HepG2 (cell line): ENCODE measurements around the gene MTG1. TPM values are rescaled to one million over a fixed set of nuclear protein-coding genes. Genes with fewer than 3 reads are reported as not detected.

Experiments used
- ARID2 ChIP-seq: sonication (generic); formaldehyde crosslinking; IDR thresholded peaks from 2 replicates; pipeline ENCODE4 v1.8.1; 2022; ENCODE audit warnings: mild to moderate bottlenecking, missing genetic modification reagents, borderline replicate concordance
- HNF4A ChIP-seq: sonication (generic); formaldehyde crosslinking; IDR thresholded peaks from 2 replicates; pipeline ENCODE4 v1.4.0; 2020; ENCODE audit warnings: missing genetic modification reagents
- KMT2A ChIP-seq: sonication (generic); formaldehyde crosslinking; IDR thresholded peaks from 2 replicates; pipeline ENCODE4 v1.4.0; 2020; ENCODE audit warnings: missing genetic modification reagents
- MTF2 ChIP-seq: sonication (generic); formaldehyde crosslinking; IDR thresholded peaks from 2 replicates; pipeline ENCODE4 v1.5.0; 2020; ENCODE audit warnings: missing genetic modification reagents, borderline replicate concordance
- ZNF101 ChIP-seq: sonication (generic); formaldehyde crosslinking; IDR thresholded peaks from 2 replicates; pipeline ENCODE4 v1.4.0; 2020; ENCODE audit warnings: mild to moderate bottlenecking, low read depth, missing genetic modification reagents, borderline replicate concordance
- ZNF564 ChIP-seq: sonication (generic); formaldehyde crosslinking; IDR thresholded peaks from 2 replicates; pipeline ENCODE4 v1.8.1; 2023; ENCODE audit warnings: mild to moderate bottlenecking, missing genetic modification reagents
- polyA plus RNA-seq, 8 experiments: library from polyadenylated mRNA; depleted of rRNA in 3 of 8; stranded (reverse) in 7 of 8; unstranded in 1 of 8; fragments of >200 nt; fragmentation: Illumina TruSeq in 4 of 8; extraction: Trizol in 4 of 8; gene quantifications; 2 replicates each; pipeline versions ENCODE4 v1.2.1 to v1.2.3, GENCODE V29; 2011 to 2016; ENCODE audit warnings: low read depth in 4 of 8, missing spikeins in 1 of 8, mixed read lengths in 1 of 8; ENCODE audit not compliant: insufficient read depth in 1 of 8
- total RNA-seq, 5 experiments: library from RNA; depleted of rRNA; stranded (reverse); fragments of >200 nt; fragmentation: Illumina TruSeq; extraction: Trizol; gene quantifications; 2 replicates each; pipeline ENCODE4 v1.2.3, GENCODE V29; 2016; ENCODE audit warnings: low read depth in 1 of 5
- TF ChIP-seq, protein P1 (sequence below): sonication (generic); formaldehyde crosslinking; IDR thresholded peaks from 2 replicates; pipeline ENCODE4 v1.4.0; 2020; ENCODE audit warnings: mild to moderate bottlenecking, missing genetic modification reagents
- TF ChIP-seq, protein P2 (sequence below): sonication (generic); formaldehyde crosslinking; IDR thresholded peaks from 2 replicates; pipeline ENCODE4 v1.8.0; 2022; ENCODE audit warnings: mild to moderate bottlenecking, missing genetic modification reagents; ENCODE audit not compliant: insufficient replicate concordance
- TF ChIP-seq, protein P3 (sequence below): sonication (generic); formaldehyde crosslinking; IDR thresholded peaks from 2 replicates; pipeline ENCODE4 v1.4.0; 2020; ENCODE audit warnings: mild to moderate bottlenecking, low read depth, missing genetic modification reagents
- TF ChIP-seq, protein P4 (sequence below): sonication (generic); formaldehyde crosslinking; IDR thresholded peaks from 2 replicates; pipeline ENCODE4 v1.4.0; 2020; ENCODE audit warnings: mild to moderate bottlenecking, missing genetic modification reagents

Gene MTG1
- total and polyA plus RNA-seq, 2 of the 13 experiments (the other 11 are each of a cell fraction or from before 2014, with no cell fraction given), result 42.0 to 103 TPM

DNA sequence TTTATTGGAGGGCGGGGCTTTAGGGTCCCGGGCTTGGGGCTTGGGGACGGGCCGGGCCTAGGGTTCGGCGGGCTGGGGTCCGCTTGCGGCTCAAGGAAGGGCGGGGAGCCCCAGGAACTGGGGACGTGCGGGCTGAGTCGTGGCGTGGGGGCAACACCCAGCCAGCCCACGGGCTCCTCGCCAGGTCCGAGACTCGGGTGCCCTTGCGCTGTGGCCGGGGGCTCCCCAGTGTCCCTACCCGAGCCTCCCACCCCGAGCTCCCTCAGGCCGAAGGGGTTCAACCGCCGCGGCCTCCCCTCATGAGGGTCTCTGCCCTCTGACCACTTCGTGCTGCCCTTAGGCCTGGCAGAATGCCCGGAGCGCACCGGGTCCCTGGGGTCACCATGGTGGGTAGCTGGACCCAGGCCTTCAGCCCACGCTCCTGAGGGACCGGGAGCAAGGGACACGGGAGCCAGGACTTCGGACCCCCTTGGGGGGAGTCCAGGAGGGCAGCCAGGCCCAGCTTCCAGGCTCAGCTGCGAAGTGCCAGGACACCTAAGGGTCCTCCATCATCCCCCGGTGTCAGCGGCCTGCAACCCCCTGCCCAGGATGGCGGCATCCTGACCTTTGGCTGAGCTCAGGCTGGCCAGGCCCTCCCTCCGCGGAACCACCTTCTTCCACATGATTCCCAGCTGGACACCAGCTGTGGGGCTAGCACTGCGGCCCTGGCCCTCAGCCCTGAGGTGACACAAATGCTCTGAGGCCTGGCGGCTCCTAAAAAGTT is 35.6 kb upstream of the MTG1 start (continued):
- TF ChIP-seq, protein P1, sequence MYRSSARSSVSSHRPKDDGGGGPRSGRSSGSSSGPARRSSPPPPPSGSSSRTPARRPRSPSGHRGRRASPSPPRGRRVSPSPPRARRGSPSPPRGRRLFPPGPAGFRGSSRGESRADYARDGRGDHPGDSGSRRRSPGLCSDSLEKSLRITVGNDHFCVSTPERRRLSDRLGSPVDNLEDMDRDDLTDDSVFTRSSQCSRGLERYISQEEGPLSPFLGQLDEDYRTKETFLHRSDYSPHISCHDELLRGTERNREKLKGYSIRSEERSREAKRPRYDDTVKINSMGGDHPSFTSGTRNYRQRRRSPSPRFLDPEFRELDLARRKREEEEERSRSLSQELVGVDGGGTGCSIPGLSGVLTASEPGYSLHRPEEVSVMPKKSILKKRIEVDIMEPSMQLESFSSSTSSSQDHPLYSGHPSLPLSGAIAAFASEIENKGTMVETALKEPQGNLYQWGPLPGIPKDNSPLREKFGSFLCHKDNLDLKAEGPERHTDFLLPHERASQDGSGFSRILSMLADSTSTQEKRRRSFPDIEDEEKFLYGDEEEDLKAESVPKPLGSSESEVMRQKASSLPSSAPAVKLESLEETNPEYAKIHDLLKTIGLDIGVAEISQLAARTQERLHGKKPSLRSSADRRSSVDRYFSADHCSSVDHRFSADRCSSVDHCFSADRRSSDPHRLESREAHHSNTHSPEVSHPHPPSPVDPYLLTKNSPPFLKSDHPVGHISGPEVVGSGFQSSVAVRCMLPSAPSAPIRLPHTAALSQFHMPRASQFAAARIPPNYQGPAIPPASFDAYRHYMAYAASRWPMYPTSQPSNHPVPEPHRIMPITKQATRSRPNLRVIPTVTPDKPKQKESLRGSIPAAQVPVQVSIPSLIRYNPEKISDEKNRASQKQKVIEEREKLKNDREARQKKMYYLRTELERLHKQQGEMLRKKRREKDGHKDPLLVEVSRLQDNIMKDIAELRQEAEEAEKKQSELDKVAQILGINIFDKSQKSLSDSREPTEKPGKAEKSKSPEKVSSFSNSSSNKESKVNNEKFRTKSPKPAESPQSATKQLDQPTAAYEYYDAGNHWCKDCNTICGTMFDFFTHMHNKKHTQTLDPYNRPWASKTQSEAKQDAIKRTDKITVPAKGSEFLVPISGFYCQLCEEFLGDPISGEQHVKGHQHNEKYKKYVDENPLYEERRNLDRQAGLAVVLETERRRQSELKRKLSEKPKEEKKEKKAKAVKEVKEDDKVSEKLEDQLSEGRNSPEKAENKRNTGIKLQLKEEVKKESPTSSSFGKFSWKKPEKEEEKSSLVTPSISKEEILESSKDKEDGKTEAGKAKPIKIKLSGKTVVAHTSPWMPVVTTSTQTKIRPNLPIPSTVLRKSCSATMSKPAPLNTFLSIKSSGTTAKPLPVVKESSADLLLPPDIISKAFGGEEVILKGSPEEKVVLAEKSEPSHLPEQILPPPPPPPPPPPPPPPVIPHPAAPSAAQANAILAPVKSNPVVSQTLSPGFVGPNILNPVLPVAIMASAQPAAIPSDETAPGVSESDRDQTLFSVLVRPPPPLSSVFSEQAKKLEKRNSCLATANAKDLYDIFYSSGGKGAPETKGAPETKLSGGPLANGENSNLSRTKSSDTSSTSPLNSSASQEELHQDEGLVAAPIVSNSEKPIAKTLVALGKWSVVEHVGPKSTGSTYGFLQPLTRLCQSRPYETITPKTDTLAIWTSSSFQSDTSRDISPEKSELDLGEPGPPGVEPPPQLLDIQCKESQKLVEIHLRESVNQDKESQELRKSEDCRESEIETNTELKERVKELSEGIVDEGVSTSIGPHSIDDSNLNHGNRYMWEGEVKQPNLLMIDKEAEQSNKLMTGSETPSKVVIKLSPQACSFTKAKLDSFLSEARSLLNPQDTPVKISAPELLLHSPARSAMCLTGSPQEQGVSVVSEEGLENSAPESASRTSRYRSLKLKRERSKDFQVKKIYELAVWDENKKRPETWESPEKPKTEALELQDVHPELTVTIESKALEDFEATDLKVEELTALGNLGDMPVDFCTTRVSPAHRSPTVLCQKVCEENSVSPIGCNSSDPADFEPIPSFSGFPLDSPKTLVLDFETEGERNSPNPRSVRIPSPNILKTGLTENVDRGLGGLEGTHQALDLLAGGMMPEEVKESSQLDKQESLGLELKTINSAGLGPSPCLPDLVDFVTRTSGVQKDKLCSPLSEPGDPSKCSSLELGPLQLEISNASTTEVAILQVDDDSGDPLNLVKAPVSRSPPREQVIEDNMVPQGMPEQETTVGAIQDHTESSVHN (CRISPR knock-in tag), result no peak
- TF ChIP-seq ARID2 (no peak), KMT2A (CRISPR knock-in tag) (no peak), ZNF101 (CRISPR knock-in tag) (no peak), MTF2 (CRISPR knock-in tag) (peak; percentile 50; the same call in 1 of the 2 replicates), ZNF564 (CRISPR knock-in tag) (peak; percentile 59; the same call in 1 of the 2 replicates), HNF4A (CRISPR knock-in tag) (peak; percentile 69)
- TF ChIP-seq, protein P2, sequence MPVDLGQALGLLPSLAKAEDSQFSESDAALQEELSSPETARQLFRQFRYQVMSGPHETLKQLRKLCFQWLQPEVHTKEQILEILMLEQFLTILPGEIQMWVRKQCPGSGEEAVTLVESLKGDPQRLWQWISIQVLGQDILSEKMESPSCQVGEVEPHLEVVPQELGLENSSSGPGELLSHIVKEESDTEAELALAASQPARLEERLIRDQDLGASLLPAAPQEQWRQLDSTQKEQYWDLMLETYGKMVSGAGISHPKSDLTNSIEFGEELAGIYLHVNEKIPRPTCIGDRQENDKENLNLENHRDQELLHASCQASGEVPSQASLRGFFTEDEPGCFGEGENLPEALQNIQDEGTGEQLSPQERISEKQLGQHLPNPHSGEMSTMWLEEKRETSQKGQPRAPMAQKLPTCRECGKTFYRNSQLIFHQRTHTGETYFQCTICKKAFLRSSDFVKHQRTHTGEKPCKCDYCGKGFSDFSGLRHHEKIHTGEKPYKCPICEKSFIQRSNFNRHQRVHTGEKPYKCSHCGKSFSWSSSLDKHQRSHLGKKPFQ, result no peak
- TF ChIP-seq, protein P3, sequence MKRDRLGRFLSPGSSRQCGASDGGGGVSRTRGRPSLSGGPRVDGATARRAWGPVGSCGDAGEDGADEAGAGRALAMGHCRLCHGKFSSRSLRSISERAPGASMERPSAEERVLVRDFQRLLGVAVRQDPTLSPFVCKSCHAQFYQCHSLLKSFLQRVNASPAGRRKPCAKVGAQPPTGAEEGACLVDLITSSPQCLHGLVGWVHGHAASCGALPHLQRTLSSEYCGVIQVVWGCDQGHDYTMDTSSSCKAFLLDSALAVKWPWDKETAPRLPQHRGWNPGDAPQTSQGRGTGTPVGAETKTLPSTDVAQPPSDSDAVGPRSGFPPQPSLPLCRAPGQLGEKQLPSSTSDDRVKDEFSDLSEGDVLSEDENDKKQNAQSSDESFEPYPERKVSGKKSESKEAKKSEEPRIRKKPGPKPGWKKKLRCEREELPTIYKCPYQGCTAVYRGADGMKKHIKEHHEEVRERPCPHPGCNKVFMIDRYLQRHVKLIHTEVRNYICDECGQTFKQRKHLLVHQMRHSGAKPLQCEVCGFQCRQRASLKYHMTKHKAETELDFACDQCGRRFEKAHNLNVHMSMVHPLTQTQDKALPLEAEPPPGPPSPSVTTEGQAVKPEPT, result no peak
- TF ChIP-seq, protein P4, sequence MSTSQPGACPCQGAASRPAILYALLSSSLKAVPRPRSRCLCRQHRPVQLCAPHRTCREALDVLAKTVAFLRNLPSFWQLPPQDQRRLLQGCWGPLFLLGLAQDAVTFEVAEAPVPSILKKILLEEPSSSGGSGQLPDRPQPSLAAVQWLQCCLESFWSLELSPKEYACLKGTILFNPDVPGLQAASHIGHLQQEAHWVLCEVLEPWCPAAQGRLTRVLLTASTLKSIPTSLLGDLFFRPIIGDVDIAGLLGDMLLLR, result no peak; the same call in 1 of the 2 replicates
